HG03457 (cell line): Measurements from ENCODE around the gene MFAP3L.

Experiments
- ATAC-seq: cut with Tn5 transposase; IDR thresholded peaks from one replicate; pipeline ENCODE4 v1.9.1; 2021; ENCODE audit warnings: moderate number of reproducible peaks; ENCODE audit not compliant: unreplicated experiment

MFAP3L gene

DNA sequence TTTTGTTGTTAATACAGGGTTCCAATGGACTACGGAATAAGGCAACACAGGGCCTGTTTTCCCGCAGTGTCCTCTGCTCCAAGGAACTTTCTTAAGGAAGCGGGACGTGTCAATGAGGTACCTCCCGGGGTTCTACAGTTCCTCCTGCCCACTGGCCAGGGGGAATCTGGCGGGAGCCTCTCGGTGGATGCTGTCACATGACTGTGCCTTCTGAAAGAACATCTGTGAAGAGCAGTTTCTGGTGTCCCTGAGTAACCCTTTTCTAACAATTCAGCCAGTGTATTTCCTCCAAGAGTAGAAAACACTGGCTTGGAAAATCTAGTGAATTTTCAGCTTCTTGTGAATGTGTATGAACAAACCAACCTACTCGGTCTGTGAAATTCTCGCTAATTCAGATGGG lies 32.7 kb downstream of the MFAP3L start:
- no peak for ATAC-seq

DNA sequence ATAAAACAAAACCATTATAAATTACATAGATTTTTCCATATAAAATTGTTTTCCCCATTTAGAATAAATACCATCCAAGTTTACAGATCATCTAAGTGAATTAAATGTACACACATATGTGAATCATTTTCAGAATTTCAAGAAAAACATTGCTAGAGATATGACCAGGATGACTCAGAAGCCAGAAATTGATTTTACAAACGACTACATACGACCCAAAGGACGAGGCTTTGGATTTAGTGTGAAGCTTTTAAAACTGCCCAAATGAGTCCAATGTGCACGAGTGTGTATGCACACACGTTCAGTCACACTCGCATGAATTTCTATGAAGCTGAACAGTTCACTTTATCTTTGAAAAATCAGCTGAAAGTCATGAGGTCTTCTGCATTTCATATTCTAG lies 37.9 kb downstream of the MFAP3L start:
- ATAC-seq = no peak

DNA sequence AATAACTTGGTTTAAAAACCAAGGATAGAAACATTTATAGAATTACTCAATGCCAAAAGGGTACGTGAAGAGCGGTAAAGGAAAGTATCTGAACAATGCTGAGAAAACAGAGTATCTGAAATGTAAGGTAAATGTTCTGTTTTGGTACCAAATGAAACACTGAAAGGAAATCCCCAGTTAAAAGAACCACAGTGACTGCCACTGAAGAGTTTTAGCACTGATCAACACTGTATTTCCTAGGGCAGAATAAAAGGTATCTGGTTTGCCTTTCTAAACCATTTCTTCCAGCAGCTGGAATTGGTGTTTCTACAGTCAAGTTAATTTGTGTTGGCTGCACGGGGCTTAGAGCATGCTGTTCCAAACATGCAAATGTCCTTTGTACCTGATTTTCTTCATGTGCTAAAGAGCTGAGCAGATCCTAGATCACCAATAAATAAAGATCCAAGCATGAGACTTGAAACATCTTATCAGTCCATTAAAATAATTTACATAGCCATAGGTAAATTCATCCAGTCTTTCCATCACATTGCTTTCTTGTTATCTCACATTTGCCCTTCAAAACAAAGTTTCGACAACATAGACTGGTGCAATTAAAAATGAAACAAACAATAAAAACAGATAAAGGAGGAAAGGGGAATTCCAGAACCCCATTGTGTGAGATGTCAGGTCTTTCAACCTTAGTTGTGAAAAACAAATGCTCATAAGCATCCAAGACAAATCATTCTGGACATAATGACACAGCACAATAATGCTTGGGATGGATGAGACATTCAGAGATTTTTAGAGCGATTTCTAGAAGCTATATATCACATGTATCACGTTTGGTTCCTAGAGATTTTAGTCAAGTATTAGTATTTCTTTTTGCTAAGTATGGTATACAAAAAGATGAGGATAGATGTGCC lies 38.6 kb downstream of the MFAP3L start:
- ATAC-seq = no peak

DNA sequence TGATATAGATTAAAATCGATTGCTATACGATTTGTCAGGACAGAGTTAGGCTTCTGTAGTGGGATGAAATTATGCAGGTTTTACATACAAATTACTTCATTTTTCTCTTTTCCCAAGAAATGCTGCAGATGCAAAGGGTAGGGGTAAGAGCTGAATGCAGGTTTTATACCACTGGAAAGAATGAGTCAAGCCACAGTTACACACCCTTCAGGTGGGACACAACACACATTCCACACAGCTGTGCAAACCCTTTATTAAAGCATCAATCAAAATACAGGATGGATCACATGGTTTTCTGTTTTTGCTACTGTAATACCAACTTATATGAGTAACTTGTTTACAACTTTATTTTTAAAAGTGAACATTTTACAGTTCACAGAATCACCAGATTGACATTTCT lies 39.8 kb downstream of the MFAP3L start:
- no peak for ATAC-seq

DNA sequence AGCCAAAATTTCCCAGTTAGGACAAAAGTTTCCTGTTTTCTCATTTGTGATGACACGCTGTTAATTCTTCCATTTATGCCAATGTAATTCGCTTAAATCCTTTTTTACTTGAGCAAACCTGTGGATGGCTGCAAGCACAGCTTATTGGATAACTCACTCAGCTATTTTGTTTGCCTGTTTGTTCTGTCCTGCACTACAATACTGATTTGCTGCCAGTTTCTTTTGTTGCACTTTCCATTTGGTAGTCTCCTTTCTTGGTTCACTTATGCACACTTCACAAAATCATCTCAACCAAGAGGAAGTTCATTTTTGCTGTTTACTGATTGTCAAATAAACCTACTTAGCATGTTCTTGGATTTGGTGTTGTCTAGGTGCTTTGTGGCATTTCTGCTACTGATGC lies 40.3 kb downstream of the MFAP3L start:
- no peak for ATAC-seq

DNA sequence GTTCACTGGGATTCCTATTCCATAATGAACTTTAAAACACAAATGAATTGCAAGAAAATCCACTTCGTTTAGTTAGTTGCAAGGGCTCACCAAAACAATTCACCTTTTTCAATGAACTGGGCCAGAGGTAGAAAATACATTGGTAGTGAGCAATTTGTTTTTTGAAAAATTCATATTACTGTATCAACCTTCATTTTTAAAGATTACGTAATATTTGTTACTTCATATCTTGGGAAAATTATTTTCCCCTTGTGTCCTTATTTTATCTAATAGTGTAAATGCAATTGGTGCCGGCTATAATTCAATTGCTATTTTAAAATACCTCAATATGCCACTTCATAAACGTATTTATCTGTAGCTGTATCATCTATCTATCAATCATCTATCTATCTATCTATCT lies 41.5 kb downstream of the MFAP3L start:
- no peak for ATAC-seq

DNA sequence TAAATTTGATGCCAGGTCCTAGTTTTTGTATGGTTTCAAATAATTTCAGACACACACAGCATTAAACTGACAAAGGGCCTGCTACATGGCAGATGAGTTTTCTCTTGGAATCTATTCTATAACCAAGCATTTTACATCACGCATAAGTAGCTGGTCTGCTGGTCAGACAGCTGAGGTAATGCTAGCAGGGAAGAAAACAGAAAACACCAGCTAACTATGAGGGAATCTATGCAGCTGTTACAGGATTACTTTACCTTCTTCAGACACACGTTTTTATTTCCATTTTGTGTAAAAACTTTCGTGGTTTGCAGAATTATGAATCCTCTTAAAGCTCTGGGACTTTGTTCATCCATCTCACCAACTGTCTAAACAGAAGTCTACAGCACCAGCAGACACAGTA lies 42.0 kb downstream of the MFAP3L start:
- no peak for ATAC-seq

DNA sequence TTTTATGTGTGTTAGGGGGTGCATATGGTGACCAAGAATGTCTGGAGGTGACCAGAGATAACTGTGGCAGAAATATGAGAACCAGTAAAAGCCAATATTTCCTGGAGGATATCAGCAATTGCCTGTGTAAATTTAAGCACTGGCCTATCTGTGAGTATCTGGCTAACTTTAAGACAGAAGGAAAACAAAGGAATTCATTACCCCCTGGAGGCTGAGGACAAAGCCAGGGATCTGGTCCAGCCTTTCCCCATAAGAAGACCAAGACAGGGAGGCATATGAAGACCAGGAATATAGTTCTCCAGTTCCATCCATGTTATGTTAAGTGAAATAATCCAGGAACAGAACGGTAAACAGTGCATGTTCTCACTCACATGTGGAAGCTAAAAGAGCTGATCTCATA lies 49.2 kb downstream of the MFAP3L start:
- ATAC-seq = no peak

DNA sequence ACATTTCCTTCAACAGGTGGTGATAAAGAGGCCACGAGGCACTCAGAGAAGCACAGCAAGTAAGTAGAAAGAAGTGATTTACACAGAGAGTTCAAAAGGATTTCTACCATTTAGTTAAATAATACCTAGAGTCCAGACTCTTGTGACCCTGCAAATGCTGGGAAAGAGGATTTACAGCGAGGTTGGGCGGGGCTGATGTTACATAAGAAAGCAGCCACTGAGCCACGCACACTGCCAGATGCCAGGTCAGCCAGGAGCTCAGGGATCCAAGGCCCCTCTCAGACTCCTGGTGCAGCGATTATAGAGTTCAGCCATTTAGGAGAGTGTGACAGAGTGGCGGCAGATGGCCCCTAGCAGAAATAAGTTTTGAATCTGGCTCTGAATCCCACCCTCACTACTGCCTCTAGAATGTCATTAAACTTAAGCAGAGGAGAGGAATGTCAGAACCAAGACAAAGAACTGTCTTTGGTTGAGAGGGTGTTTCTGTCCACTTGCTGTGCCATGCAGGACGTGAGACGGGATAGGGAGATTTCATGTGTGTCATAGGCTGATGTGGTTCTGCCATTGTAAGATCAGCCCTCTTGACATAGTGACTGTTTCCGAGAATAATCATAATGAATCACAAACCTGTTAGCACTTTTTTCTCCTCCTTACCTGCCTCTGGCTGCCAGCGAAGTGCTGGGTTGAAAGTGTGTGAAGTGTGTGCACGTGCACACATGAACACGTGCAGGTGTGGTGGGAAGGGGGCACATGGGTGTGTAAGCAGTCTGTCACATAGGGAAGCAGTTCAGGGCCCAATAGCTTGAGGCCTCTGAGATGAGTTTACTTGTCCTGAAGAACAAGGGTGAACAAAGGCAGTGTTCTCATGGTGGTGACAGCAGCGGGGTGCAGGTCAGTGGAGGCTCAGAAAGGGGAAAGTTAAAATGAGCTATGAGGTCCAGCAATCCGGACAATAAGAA lies 50.1 kb downstream of the MFAP3L start:
- no peak for ATAC-seq

DNA sequence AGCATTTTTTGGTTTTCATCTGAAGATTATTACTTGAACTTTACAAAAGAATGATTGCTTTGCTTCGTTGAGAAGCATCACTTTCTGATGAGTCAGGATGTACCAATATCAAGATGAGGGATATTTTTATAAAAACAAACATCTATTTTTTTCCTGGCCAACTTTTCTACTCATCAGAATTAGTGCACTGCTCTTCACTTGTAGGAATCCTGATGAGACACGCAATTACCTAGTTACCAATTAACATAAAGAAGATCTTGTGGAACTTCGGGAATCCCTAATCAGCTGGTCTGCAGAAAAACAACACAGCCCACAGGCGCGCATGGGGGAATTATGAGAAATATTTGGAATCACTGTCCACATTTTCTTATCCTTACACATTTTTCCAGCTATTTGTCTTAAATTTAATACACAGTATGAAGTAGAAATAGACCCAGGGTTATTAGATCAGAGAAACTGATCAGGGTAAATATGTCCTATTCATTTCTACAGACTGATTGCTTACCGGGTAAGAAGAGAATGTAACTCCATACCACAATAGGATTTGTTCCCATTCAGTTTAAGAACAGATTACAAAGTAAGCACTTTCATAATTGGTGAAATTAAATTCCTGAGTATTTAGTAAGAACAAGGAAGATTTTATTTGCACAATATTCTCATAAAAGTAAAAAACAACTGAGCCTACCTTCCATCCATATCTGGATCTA lies 50.9 kb downstream of the MFAP3L start:
- no peak for ATAC-seq

DNA sequence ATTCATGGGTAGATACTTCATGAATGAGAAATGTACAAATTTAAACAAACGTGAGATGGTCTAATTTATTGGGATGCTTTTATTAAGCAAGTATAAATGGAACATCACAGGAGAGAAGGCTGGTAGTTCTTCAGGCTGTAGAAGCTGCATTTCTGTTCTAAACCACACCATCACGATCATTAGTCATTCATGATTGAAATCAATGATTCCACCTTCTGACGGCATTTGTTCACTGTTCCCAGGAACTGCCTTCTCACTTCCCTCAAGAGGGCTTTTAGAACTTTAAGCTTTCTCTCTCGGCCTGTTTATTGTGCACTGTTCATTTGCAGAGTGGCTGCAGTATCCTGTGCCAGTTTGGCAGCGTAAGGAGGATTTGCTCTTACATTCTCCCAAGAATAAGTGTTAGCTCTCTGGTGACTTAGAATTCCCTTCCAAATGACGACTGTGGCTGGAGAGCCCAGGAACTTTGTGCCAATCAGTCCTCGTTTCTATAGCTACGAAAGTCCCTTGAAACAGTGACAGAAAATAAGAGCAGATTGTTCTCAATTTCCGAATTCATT lies 54.7 kb downstream of the MFAP3L start:
- no peak for ATAC-seq

DNA sequence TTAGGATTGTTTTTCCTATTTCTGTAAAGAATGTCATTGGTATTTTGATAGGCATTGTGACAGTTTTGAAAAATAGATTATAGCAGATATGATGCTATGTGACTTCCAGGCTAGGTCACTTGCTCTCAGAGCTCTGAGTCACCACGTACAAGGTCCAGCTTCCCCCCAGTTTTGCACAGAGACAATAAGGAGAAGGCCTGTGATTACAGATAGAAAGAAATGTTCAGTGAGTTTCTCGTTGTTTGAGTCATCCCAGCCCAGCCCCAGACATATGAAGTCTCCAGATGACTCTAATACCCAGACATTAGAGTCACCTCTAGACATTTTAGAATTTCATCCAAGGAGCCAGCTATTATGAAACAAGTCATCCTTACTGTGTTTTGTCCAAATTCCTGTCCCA lies 57.2 kb downstream of the MFAP3L start:
- no peak for ATAC-seq

DNA sequence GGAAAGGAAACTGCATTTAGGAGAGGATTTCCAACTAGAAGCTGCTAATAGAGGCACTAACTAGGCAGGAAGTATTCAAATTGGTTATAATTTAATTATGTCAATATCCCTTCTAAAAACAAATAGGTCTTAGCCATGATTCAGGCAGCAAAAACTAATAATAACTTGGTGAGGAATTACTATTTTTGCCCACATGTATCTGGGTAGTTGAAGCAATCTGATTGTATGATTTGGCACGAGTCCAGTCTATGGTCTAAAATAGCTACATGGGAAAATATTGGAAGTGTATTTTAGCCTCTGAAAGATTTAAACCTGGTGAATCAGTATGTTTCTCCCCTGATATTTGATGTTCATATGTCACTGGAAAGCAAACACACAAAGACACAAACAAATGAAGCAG lies 62.2 kb downstream of the MFAP3L start:
- no peak for ATAC-seq

DNA sequence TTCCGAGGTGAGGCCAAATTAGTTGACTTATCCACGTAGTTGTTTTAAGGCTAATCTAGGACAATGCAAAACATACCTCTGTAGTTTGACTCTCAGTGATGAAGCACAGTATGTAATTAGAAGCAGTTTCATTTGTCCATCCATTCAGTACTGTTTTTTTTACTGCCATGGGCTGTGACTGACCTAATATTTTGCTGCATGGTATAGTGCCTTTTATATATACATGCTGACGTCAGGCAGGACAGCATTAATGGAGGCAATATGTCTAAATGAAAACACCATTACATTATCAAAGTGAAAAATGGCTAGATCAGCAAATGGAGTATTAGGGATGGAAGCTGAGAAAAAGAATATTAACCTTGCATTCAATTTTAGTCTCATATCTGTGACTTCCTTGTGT lies 66.9 kb downstream of the MFAP3L start:
- no peak for ATAC-seq

DNA sequence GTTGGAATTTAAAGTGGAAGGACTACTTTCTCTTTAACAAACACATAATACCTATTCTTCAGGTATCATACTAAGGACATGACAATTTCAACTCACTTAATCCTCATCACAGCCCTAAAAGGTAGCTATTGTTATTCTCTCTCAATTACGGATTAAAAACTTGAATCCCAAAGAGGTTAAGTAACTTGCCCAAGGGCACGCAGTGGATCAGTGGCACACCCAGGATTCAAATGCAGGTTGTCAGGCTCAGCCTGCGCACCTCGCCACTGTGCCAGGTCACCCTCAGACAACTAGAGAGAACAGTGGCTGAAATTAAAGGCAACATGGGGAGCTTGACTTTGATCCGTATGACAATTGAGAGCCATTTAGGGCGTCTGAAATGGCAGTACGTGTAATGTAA lies 67.6 kb downstream of the MFAP3L start:
- ATAC-seq = no peak

DNA sequence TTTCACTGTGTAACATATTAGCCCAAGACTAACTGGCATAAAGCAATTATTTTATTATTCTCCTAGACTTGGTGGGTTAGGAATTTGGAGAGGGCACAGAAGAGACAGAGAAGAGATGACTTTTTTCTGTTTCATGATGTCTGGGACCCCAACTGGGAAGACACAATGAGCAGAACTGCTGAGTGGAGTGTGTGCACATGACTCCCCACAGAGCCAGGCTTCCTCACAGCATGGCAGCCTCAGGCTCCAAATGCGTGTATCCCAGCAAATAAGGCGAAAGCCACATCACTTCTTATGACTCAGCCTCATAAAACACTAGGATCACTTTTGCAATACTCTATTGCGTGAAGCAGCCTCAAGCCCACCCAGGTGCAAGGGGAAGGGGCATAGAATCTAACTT lies 68.4 kb downstream of the MFAP3L start:
- no peak for ATAC-seq

DNA sequence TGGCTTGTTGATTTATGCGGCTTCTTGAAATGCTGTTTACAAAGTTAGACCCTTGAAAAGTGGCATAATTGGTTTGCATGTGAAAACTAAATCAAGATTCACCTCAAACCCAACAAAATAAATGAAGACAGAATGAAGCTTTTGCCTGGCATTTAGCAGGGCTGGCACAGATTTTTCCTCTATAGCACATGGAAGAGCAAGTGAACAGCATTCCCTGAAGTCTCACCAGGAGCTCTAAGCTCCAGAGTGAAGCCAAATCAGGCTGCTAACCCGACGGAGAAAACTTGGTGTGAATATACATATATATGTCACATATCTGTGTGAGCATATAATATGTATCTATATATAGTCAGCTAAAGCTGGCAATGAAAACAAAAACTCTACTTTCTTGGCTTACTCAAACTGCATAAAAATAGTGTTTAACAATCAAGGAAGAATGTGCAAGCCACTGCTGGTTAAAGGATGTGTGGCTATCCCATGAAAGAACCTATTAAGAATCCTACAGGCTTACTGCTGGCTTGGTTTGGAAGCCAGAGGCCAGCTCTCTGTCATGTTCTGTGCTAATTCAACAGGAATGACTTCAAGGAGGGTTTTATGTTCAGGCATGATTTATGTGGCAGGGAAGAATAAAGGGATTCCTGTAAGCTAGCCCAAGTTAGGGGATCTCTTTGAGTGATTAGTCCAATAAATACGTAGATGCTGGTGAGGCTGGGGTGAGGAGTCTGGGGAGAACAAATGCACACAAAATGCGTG lies 69.9 kb downstream of the MFAP3L start:
- ATAC-seq = no peak

DNA sequence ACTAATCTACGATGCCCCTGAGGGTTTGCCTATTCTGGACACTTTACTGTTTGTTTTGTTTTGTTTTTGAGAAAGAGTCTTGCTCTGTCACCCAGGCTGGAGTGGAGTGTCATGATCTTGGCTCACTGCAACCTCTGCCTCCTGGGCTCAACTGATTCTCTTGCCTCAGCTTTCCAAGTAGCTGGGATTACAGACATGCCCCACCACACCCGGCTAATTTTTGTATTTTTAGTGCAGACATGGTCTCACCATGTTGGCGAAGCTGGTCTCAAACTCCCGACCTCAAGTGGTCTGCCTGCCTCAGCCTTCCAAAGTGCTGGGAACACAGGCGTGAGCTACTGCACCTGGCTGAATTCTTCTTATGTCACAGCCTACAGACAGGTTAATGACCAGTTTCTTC lies 70.7 kb downstream of the MFAP3L start:
- no peak for ATAC-seq

DNA sequence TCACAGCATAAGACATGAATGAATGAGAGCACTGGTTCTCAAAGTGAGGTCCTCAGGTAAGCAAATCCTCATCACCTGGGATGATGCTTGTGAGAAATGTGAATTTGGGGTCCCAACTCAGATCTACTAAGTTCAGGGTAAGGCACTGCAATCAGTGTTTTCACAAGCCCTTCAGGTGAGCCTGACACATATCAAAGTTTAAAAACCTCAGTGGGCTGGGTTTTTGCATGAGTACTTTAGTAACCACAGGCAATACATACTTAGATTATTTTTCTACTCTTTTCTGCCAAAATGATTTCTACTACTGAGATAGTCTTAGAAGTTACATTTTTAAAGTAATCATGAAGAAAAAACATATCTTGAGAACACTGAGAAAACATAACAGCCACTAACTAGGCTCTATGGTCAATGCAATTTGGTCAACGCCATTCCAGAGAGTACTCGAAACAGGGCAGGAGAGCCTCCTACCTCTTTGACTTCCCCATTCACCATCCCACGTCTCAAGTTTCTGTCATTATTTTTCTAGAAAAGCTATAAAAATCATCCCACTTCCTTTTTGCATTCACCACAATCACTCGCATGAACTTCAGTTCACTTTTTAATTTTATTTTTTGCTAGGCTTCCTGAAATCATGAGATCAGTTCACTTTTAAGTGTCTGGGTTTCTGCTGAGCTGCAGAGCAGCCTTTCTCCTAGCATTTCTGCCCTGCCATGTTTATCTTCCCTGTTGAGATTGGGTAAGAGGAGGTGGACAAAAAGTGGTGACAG lies 73.8 kb downstream of the MFAP3L start:
- peak; percentile 68 for ATAC-seq

DNA sequence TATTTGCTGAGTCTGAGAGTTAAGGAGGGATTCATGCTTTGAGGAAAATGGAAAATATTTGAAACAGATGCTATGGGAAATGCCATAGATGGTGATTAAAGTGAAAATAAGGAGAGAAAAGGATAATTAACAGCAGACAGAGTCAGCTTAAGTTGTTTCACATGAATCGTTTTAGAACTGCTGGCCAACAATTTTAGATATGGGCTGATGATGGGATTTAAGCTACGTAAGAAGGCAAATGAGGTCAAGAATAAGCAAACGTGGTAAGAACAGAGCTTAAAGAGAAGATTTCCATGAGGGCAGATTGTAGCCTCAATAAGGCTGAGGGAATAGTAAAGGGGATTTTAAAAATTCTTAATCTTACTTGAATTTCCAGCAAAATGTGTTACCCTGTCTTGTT lies 77.9 kb downstream of the MFAP3L start:
- ATAC-seq = no peak
